GM19239 (cell line): ENCODE data around the gene DSCAML1.

ENCODE experiments used
- DNase-seq: peaks from one replicate; pipeline ENCODE4 v3.0.0; 2011; ENCODE audit warnings: low spot score; ENCODE audit not compliant: insufficient read length
- FAIRE-seq: peaks from 2 replicates; lab custom pipeline; 2011; peaks lifted over from hg19 to GRCh38; lab: Jason Lieb, UNC

The DSCAML1 gene

DNA sequence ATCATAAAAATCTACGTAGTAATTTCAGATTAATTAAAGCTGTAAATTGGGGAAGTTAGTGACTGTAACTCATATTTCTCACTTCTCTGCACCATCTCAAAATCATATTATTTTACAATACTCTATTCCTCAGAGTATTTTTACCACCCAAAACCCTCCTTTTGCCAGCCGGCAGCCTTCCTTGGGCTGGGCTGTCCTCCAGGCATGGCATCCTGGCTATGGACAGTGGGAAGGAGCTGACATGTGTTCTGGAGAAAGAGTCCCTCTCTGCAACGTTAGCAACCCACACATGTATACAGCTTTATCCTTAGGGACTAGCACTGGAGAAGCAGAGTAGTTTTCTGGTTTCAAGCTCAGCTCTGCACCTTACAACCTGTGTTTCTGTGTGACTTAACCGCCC is 86.8 kb downstream of the DSCAML1 start:
- FAIRE-seq (no peak), DNase-seq (no peak)

DNA sequence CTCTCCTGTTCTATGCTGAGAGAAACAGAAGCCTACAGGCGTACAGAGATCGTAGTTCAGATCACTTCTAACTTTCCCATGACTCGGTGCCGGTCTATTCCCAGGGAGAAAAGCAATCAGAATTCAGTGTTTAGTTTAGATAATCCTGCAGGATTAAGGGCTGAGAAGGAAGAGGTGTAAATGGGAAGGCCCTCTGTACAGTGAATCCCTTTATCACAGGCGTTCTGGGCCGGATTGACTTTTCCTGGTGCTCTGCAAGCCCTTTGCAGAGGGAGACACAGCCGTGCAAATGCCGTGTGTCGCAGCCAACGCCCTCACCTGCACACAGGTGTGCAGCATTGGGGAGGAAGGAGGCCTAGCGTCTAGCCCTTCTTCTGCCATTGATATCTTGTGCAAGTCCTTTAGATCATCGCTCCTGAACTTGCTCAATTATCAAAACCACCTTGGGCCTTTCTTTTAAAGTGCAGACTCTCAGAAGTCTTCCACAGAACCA is 90.6 kb downstream of the DSCAML1 start:
- no peak for FAIRE-seq
- no peak for DNase-seq

DNA sequence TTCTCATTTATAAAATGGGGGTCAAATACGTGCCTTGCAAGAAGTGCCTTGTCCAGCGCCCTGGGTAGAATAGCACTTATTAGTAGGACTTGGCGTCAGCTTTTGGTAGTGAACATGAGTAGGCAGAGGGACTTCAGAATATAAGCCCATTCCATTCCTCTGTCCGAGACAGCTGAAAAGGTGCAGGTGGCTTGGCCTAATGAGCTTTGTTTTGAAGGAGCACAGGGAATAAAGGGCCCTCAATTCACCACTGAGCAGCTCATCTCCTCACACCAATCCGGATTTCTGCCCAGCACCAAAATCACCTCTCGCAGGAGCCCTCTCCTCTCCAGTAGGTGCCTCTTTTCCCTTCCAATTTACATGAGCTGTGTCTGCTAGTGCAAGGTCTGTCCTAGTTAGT is 91.2 kb downstream of the DSCAML1 start:
- FAIRE-seq, result no peak
- DNase-seq, result no peak

DNA sequence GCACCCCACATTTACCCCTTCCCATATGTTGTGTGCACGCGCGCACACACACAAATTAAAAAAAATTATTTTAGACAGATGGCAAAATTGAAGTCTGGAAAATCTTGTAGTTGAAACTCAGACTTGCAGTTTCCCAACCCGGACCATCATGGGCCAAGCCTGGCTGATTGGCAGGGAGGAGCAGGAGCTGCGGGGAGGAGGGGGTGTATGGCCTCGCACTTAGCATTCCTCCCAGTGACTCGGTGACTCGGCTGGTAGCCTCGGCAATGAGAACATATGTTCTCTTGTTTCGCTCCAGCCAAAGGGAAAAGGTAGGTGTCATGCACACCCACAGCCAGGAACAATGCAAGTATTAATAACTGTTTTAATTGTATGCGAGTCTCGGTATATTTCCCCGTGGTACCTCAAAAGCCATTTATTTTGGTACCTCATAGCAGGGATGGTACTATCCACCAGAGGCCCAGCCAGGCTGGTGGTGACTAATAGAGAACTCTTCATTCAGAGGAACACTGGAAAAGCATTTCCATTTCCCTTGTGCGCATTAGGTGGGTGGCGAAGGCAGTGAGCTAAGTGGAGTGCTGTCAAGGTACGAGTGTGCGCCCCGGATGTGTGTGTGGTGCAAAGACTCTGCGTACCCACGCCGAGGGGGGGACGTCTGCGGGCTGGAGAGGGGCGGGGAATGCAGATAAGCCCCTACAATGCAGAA is 92.5 kb downstream of the DSCAML1 start:
- FAIRE-seq, result no peak
- DNase-seq, result no peak

DNA sequence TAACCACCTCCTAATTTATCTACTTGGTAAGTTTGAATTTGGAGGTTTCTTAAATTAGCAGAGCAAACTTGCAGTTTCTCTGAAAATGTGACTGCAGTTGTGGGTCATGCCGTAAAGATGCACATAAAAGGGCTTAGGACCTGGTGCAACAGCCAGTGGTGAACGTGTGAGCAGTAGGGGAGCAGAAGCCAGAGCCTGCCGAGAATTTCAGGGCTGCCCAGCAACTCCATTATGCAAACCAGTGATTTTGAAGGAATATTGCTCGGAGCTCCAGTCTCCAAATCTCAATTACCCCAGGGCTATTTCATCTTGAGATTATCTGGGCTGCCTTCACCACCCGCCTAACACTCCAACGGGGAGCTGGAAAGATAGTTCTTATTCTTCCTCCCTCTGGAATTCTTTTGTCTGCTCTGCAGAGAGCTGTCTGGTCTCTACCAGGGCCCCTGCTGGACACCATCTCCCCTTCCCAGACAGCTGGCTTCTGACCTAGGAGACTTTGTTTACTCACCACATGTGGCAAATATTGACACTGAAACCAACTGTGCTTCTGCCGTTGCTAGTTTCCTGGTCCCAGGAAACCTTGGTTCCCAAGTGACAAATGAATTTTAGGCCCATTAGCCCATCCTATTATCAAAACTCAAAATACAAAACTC is 93.9 kb downstream of the DSCAML1 start:
- no peak for FAIRE-seq
- DNase-seq, result no peak

DNA sequence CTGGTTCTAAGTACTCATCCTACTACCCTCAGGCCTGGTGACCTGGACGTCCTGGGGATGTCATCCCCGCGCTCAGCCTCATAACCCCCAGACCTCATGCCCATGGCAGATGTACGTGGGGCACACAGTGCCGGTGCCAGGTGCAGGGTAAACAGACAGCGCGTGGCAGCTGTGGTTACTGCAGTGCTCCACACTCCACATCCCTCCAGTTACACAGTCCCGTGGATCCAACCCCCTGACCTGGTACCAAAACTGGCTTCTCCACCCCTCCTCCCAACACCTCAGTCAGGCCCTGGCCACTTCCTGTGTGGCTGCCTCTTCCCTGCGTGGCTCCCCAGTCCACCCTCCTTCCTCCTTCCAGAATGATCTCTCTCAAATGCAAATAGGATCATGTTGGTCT is 95.2 kb downstream of the DSCAML1 start:
- DNase-seq (no peak), FAIRE-seq (no peak)

DNA sequence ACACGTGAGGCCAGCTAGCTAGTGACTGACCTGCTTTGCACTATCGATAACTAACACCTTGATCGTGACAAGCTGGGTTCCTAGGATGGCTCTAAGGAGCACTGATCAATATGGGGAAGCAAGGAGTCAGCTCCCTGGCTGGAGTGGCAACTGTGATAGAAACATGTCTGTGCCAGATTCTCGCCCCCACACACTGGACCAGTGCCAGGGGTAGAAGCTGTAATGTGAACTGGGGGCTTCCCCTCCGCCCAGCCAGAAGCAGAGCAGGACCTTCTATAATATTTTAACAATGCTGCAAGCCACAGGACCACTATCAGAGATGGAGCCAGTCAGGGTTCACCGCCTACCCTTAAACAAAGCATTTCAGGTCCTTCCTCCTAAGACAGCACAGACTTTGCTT is 96.5 kb downstream of the DSCAML1 start:
- no peak for FAIRE-seq
- no peak for DNase-seq

DNA sequence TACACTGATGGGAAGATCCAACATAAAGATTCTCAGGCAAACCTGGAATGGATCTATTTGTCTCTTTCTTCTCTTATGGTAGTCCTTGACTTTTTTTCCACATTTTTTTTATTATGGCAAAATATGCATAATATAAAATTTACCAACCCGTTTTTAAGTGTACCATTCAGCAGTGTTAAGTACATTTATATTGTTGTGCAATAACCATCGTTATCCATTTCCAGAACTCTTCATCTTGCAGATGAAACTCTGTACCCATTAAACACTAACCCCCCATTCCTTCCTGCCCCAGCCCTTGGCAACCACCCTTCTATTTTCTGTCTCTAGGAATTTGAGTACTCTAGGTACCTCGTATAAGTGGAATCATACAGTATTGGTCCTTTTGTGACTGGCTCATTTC is 99.7 kb downstream of the DSCAML1 start:
- DNase-seq, result no peak

DNA sequence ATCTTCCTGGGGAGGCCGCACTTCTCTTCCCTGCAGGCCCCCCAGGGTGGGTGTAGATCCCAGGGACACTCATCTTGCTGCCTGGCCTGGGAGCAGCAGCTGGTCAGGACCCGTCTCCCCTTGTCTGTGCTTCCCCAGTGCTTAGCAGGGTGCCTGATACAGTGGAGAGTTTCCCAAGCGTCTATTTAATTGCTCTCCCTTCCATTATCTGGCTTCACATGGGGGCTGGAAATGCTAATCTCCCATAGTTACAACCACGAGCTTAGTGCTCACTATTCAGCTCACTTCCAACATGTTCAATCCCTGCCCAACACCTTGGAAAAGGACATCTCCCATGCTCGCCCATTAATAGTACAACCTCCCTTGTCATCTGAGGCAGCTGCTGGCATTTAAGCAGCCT is 100.5 kb downstream of the DSCAML1 start:
- no peak for DNase-seq
- FAIRE-seq, result no peak

More for the DNA sequence above, 99.7 kb downstream of the DSCAML1 start:
- FAIRE-seq, result no peak

DNA sequence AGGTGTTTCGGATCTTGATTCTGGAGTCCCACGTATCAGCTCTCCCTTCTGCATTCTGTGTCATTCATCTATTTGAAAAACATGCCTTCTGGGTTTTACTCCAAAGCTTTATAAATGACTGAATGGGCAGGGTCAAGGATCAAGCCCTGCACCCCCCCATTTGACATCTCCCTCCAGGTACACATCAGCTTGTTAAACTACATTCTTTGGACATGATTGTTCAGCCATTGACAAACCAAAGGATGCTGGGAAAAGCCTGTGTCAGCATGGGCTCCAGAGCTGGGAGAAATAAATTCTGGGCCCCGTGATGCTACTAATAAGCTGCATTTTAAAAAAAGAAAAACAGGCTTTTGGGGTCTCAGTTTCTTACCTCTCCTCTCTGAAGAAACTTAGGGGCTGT is 103.7 kb downstream of the DSCAML1 start:
- no peak for DNase-seq
- FAIRE-seq, result no peak

DNA sequence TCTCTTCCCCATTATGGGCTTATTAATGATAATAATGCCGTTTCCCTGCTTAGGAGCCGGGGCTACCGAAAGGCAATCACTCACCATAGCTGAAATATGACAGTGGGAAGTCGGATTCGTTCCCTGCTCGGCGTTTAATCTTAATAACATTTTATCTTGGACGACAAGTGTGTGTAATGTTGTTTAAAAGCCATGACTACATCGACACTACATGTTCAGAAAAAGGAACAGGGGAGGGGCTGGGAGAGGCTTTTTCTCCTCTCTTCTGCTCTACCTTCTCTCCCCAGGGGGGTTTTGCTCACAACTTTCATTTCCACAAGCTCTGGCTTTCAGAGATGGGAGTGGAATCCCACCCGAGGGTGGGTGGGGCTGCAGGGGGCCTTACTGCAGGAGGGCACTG is 105.5 kb downstream of the DSCAML1 start:
- FAIRE-seq (no peak), DNase-seq (no peak)

DNA sequence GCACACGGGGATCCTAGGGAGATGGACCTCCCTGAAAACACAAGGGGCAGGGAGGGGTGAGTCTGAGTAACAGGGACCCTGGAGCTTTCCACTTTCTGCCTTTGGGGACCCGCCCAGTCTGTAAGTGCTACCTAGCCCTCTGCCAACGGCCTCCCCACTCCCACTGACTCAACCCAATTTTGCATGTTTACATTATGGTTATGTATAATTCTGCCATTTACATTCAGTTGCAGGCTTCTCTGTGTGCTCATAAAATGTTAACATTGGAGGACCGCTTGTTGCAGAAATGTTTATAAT is 105.8 kb downstream of the DSCAML1 start:
- no peak for DNase-seq

DNA sequence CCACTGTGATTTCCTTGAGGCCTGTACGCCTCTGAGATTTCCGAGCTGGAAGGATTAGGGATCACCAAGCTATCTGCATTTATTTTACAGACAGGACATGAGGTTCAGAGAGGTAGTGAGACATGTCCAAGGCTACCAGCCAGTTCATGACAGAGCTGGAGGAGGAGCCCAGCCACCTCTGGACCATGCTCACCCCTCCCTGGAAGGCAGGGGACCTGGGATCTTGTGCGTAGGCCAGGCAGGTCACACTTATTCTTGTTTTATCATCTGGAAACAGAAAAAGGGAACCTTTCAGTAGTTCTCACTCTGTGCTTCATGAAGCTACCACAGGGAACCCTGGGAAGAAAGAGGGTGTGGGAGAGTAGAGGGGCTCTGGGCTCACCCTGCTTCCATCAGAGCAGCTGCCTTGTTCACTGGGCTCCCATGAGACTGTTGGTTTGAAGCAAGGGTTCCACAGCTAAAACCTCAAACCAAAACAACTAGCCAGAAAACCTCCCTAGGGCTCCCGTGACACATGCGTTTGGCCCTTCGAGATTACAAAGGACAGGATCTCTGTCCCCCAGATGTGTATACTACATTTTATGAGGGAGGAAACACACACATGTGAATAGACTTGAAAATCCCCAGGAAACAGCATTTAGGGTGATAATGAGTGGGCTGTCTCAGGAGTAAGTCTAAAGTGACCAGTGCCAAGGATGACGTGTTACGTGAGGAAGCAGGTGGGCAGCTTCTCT is 106.4 kb downstream of the DSCAML1 start:
- DNase-seq (no peak), FAIRE-seq (no peak)

More for the DNA sequence above, 105.8 kb downstream of the DSCAML1 start:
- FAIRE-seq, result no peak

DNA sequence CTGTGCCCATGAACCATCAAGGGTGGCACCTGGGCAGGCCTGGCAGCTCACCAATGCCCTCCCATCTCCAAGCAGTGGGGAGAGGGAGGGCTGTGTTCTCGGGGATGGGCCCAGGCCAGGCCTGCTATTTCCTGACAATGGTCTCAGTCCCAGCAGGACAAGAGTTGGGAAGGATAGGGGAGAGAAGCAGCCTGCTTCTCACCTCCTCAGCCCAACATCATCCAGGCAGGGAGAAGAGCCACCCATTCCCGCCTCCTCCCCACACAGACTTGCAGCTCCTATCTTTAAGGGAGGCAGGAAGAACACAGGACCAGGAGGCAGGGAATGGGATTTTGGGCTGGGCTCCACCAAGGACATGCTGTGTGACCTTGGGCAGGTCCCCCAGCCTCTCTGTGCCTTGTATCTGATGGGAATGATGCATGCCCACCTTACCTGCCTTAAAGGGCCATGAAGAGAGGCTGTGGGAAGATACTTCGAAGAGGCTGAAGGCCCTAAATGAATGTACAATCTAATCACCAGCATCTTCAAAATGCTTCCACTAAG is 108.7 kb downstream of the DSCAML1 start:
- no peak for DNase-seq
- no peak for FAIRE-seq

DNA sequence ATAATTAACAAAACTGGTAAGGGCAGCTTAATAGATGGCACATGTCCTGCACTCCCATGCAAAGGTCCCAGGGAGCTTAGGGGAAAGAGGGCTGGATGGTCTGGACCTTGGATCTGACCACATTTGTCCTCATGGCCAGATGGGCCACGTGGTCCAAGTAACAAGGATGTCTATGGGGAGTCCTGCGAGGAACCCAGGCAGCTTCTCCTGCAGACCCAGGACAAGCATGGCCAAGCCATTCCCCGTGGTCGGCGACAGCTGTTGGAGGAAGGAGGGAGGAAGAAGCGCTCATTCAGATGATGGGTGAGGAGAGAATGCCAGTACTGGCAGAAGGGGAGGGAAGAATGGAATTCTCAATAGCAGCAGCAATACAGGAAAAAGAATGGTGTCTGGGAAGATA is 109.2 kb downstream of the DSCAML1 start:
- FAIRE-seq (no peak), DNase-seq (no peak)

DNA sequence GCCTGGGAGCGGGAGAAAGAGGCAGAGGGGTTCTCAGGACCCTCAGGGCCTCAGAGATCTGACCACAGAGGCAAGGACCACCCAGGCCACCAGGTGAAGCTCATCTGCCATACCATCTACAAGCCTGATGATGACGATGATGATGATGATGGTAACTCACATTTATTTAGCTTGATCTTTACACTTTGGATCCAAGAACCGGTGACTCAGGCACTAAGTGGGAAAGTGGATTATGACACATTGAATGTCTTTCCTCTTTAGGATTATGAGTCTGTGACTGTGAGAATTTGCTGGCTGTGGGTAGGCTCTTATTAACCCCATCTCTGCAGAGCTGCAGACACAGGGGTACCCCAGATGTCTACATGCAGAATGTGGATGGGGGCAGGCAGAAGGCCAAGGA is 110.3 kb downstream of the DSCAML1 start:
- DNase-seq, result no peak
- FAIRE-seq, result no peak

DNA sequence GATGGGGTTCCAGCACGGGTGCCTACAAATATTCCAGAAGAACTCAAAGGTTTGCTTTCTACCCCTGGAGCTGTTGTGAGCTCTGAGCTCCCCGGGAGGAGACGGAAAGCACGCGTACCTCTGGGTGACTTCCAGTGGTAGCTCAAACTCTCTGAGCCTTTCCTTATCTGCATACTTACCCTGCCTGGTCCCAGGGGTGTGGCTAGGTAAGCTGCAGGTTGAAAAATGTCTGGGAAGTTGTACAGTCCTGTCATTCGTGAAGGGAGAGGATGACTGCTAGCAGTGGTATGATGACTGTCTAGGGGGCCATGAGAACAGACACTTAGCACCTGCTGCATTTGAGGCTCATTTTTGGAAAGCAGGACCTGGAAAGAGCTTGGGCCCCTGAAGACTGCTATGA is 111.5 kb downstream of the DSCAML1 start:
- no peak for FAIRE-seq
- no peak for DNase-seq

DNA sequence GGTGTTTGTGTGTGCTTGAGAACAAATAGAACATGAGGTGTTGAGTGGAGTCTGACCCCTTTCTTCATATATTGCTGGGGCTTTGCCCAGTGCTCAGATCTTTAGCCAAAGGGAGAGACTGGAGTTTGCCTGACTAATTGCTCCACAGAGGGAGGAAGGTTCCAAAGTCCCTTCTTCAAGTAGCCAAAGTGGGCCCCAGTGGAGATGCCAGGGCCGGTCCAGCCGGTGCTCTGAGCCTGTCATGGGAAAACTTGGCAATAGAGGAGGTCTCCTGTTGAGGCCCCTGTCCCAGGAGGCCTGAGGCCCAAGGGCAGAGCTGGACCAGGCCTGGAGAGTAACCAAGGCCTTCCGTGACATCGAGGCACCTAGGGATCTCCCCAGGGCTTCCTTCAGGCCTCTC is 112.3 kb downstream of the DSCAML1 start:
- DNase-seq (no peak), FAIRE-seq (no peak)

DNA sequence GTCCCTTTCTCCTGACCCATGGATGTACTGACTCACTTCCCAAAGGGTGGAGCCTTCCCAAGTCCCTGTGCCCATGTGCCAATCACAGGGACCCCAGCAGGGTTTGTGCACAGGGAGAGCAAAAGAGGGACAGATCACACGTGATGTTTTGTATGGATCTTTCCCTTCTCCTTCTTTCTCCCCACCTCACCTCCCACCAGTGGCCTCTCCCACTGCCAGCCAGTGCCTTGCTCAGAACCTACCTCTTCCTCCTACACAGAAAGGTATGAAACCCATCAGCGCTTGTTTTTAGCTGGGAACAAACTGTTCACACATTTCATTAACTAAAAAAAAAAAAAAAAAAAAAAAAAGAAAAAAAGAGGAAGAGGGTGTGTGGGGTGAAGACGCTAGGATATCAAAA is 112.9 kb downstream of the DSCAML1 start:
- DNase-seq (no peak), FAIRE-seq (no peak)

DNA sequence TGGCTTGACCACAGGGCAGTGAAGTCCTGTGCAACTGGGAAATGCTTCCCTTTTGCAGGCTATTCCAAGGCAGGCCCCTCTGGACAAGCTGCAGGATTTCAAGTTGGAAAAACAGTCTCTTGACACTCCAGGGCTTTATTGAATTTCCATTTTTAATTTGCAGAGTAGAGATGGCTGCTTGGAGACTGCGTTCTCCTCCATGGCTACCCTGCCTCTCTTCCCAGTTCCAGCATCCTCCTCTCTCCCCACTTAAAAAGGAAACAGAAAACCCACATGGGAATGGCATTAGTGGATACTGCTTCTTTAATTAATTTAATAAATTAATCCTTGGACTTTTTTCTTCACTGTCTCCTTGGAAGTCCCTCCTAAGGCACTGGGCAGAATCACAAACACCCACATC is 115.6 kb downstream of the DSCAML1 start:
- DNase-seq (no peak), FAIRE-seq (no peak)

DNA sequence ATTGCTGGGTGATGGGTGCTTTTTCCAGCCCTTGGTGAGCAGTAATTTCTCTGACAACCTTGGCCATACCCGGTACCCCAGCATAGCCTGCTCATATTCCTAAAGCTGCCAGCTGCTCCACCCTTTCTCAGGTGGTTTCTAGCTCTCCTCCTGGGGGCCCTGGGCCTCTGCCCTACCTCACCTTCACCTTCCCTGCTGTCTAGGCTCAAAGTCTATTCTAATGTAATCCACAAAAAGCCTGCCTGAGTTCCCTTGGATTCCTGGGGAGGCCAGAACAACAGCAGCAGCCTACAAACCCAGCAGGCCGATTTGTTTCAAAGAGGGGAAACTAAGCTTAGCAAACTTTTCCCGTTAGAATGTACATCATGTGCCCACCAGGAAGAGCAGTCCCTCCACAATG is 117.6 kb downstream of the DSCAML1 start:
- DNase-seq, result no peak
- no peak for FAIRE-seq
